Renal cortex interstitium (tissue), 11 donors: ENCODE results near the gene SOCS3. TPM values are rescaled to one million over a fixed set of nuclear protein-coding genes. Genes with fewer than 3 reads are reported as not detected.
"Not testable (repeated sequence)": the region's sequence is repeated elsewhere in the genome, so short reads cannot be mapped to it uniquely, and the experiment has no call there.

ENCODE experiments used
- DNase-seq, 11 donors: peaks; one replicate each; pipeline ENCODE4 v3.0.0-alpha.2; 2013; ENCODE audit warnings: low read depth in 9 of 11, low spot score in 4 of 11; ENCODE audit errors: extremely low read depth in 1 of 11
- polyA plus RNA-seq, 3 donors: library from polyadenylated mRNA; unstranded; fragments of 120-200 nt; gene quantifications; one replicate each; pipeline ENCODE4 v1.2.1, GENCODE V29; 2013; ENCODE audit not compliant: insufficient read length in 3 of 3

The SOCS3 gene
- polyA plus RNA-seq, 3 donors = 11.5 to 29.8 (median 17.1) TPM

GRCh38 chr17:78343187-78343542, 16.7 kb downstream of the SOCS3 start:
- no peak for DNase-seq

- DNase-seq = no peak
Measured at GRCh38 chr17:78342449-78343186, 17.3 kb downstream of the SOCS3 start.

GRCh38 chr17:78341559-78342448, 18.1 kb downstream of the SOCS3 start:
- DNase-seq = peak in 4 of 11 donors; percentile 62 to 76 (median 68)

DNA sequence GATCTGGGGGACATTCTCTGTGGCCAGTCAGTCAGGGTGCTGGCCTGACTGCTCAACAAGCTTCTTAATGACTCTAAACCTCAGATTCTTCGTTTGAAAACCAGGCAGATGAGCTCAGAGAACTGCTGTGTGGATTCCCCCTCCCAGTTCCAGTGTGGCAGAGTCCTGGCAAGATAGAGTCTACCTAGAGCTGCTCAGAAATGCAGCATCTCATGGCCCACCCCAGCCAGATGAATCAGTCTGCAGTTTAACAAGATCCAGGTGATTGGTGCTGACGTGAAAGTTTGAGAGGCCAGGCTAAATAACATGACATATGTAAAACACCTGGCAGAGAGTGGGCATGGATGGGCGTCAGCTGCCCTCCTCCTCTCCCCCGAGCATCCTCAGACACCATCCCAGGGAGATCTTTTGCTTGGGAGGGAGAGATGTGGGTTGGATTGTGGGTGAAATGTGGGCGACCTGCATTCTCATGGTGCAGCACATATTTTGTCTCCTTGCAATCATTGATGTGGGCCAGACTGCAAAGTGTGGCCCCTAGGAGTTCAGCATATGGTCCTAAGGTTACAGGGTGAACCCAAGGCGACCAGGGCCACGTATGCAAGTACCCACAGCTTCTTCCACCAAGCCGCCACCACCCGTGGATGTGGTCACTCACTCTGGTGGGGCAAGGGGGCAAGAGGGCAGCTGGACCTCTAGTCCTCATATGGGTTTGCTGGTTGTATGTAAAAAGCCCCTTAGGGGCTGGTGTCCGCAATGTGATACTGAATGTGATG, 19.5 kb downstream of the SOCS3 start:
- no peak for DNase-seq

- DNase-seq = no peak
Measured at GRCh38 chr17:78338486-78339259, 21.2 kb downstream of the SOCS3 start.

DNA sequence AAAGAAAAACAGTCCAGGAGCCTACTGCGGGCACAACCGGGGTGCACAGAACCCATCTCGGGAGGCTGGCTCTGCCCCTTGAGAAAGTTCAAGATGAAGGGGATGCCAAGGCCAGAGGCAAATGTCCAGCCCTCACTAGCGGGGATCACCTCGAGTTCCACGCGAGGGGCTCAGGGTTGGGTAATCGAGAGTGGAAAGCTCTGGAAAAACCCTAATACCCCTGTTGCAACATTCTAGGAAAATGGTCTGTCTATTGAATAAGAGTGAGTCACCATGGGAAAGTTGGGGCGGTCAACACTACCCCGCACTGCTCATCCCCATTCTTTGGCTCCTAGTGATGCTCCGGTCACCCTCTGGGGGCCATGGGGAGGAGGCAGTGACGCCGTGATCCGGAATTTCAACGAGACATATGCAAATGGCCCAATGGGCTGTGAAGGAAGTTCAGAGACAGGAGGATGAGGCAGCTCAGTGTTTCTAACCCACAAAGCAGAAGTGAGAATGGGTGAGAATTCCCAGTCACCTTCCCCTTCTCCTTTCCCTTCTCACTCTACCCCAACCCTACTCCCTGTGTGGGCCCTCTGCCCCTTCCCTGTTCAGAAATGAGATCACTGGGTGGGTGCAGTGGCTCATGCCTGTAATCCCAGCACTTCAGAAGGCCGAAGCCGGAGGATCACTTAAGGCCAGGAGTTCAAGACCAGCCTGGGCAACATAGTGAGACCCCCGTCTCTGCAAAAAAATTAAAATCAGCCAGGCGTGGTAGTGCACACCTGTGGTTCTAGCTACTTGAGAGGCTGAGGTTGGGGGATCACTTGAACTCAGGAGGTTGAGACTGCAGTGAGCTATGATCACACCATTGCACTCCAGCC, 22.4 kb downstream of the SOCS3 start:
- no peak for DNase-seq

GRCh38 chr17:78335209-78335608, 24.7 kb downstream of the SOCS3 start:
- DNase-seq = no peak

DNA sequence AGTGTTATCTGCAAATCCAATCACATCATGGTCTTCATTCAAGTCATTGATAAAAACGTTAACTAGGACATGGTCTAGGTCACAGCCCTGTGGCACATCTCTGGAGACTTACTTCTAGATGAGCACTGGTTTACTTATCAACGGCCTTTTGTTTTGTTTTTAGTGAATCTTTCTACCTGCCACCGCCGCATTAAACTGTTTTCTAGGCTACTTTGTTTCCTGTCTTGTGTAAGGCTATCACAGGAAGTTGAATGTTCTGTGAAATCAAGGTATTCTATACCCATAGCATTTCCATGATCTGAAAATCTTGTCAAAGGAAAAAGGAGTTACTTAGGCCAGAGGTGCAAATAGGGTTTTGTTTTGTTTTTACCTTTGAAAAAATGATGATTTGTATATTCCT, 26.9 kb downstream of the SOCS3 start:
- no peak for DNase-seq

DNA sequence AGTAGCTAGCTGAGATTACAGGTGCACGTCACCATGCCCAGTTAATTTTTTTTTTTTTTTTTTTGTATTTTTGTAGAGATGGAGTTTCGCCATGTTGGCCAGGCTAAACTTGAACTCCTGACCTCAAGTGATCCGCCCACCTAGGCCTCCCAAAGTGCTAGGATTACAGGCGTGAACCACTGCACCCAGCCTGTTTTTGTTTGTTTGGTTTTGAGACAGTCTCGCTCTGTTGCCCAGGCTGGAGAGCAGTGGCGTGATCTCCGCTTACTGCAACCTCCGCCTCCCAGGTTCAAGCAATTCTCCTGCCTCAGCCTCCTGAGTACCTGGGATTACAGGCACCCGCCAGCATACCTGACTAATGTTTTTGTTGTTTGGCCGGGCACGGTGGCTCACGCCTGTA, 28.5 kb downstream of the SOCS3 start:
- DNase-seq = not testable (repeated sequence)

DNA sequence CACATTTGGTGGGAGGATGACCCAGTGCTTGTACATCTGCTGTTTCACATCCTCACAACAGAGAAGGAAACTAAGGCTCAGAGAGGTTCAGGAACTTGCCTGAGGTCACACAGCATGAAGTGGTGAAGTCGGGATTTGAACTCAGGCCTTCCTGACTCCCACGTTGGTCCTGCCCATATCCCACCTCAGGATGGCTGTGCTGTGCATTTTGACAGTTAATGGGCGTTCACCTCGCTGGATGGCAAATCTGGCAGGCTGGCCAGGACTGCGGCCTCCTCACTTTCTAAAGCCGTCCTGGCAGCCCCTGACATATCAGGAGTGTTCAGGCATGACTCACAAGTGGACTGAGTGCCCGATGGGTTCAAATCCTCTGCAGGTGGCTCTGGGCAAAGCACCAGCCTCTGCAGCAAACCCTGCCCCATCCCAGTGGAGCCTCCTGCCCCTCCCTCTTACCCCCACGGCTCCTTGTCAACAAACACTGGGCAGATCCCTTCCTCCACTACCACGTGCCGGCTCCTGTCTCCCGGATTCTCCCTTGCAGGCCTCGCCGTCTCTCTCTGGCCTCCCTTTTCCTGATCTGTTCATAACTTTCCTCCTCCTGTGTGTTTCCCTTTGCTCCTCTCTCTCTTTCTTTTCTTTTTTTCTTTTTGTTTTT, 29.2 kb downstream of the SOCS3 start:
- DNase-seq = no peak

DNA sequence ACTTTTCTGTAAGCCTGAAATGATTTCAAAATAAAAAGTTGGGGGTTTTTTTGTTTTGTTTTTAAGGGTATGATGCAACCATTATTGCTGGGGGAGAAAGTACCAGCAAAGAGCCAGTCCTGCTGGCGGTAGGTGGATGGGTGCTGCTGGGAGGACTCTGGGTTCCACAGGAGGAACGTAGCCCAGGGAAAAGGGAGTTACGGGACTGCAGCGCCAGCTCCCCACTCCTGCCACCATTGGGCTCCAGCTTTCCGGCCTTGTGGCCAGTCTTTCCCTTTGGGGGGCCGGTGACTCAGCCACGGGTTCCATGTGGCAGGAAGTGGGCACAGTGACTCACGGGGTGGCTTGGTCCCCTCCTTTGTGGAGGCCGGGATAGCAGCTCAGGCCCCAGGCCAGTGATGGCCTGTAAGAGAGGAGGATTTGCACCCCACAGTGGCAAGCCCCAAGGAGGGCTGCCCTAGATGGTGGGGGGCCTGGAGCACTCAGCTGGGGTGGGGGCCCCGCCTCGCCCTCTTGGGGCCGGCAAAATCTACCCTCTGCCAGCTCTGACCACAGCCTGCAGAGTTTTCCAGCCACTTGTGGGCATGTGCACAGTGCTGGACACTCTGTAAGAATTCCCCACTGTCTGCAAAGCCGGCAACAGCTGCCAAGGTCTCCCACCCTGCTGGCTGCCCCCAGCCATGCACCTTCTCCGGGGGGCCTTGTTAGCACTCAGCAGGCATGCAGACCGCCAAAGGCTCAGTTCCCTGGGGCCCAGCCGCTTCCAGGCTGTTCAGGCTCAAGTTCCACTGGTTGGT, 30.4 kb downstream of the SOCS3 start:
- DNase-seq = no peak

- no peak for DNase-seq
Measured at GRCh38 chr17:78327880-78328279, 32.0 kb downstream of the SOCS3 start.

GRCh38 chr17:78325076-78325687, 34.7 kb downstream of the SOCS3 start:
- DNase-seq = no peak

GRCh38 chr17:78324391-78325075, 35.3 kb downstream of the SOCS3 start:
- DNase-seq = peak; percentile 67 to 93 (median 83)

DNA sequence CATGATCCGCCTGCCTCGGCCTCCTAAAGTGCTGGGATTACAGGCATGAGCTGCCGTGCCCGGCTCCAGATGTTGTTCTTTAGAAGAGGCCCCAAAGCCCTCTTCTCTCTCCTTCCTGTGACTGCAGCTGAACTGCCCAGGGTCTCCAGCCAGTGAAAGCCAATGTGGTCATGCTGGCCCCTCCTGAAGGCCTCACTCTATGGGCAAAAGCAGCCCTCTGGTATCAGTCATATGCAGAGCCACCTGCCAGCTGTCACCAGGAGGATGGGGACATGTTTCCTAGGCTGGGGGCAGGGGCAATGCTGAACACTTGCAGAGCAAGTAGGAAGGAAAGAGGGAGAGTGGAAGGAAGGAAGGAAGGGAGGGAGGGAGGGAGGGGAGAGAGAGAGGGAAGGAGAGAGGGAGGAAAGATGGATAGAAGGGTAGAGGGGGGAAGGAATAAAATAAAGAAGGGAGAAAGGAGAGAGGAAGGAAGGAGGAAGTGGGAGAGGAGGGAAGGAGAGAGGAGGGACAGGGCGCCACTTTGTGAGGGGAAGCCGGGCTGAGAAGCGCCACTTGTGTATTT, 36.0 kb downstream of the SOCS3 start:
- no peak for DNase-seq
